GM12872 (cell line): ENCODE measurements around the gene PCDHA1.
A peak's percentile ranks its signal among the peaks of the same experiment; 100 is the strongest.

Experiments used
- TF ChIP-seq, protein P1 (sequence below): IDR thresholded peaks from 3 replicates; pipeline ENCODE4 v1.5.1; 2011; ENCODE audit warnings: low read depth, mild to moderate bottlenecking, low read length, moderate library complexity; ENCODE audit not compliant: insufficient read depth

The PCDHA1 gene

GRCh38 chr5:141040771-141041426, 255.0 kb downstream of the PCDHA1 start:
- TF ChIP-seq, protein P1, sequence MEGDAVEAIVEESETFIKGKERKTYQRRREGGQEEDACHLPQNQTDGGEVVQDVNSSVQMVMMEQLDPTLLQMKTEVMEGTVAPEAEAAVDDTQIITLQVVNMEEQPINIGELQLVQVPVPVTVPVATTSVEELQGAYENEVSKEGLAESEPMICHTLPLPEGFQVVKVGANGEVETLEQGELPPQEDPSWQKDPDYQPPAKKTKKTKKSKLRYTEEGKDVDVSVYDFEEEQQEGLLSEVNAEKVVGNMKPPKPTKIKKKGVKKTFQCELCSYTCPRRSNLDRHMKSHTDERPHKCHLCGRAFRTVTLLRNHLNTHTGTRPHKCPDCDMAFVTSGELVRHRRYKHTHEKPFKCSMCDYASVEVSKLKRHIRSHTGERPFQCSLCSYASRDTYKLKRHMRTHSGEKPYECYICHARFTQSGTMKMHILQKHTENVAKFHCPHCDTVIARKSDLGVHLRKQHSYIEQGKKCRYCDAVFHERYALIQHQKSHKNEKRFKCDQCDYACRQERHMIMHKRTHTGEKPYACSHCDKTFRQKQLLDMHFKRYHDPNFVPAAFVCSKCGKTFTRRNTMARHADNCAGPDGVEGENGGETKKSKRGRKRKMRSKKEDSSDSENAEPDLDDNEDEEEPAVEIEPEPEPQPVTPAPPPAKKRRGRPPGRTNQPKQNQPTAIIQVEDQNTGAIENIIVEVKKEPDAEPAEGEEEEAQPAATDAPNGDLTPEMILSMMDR: peak; percentile 38; the same call in 2 of the 3 replicates

DNA sequence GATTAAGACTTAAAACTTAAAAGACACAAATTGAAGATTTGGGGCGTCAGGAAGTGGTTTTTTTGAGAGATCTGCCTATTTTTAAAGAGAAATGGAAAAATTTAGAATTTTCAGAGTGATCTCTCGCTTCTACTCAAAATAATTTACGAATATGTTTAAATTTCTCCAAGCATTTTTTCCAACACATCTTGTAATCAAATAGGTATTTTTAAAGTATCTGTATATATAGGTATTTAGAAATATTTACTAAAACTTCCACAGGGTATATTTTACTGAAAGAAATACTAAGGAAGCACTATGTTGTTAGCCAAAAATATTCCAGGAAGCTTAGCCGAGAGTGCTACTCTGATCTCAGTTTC, 255.5 kb downstream of the PCDHA1 start:
- TF ChIP-seq, protein P1: no peak

- TF ChIP-seq, protein P1: no peak
Observed at GRCh38 chr5:141042555-141042954, 256.6 kb downstream of the PCDHA1 start.

GRCh38 chr5:141050622-141051520, 264.9 kb downstream of the PCDHA1 start, which contains the start of gene PCDHB1:
TSS of gene PCDHB1 (plus strand) at chr5:141051374. CDS start at chr5:141051471, 97 bp downstream.
- TF ChIP-seq, protein P1: no peak

DNA sequence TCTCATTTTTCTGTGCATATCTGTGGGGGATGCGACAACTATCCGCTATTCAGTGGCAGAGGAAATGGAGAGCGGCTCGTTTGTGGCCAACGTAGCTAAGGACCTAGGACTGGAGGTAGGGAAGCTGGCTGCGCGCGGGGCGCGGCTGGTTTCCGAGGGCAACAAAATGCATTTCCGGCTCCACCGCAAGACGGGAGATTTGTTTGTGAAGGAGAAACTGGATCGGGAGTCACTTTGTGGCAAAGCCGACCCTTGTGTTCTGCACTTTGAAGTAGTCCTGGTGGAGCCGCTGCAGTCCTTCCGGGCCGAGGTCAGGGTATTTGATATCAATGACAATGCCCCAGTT, 265.6 kb downstream of the PCDHA1 start:
- TF ChIP-seq, protein P1: no peak
